Bladder microvascular endothelial cell (primary cell): ENCODE measurements around the gene TNP1. TPM values are rescaled to one million over a fixed set of nuclear protein-coding genes. Genes with fewer than 3 reads are reported as not detected.

Experiments used
- total RNA-seq: library from RNA; depleted of rRNA; stranded (reverse); fragments of >200 nt; gene quantifications from 2 replicates; pipeline ENCODE4 v1.2.3, GENCODE V29; 2014

TNP1 gene, protein sequence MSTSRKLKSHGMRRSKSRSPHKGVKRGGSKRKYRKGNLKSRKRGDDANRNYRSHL
- not detected in 2 replicates for total RNA-seq

DNA sequence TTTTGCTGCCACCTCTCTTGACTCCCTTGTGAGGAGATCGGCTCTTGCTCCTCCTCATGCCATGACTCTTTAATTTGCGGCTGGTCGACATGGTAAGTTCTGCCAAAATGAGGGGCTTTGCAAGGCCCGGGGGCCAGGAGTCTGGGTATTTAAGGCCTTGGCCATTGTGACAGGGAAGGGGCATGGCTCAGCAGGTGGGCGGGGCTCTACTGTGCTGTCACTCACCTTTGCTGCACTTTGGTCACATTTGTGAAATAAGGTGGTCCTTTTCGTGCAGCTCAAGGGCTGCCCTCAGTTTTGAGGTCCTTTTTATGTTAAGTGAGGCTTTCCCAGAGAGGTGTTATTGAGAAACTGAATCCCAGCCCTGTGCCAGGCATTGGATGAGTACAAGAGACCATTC lies at the start of gene TNP1:
TSS of gene TNP1 (minus strand) at position 121 of the 400 bp plus-strand sequence. CDS start at position 91, 30 bp downstream.

Other genes with a start within 250 kb of the TNP1 start
- gene IGFBP2, start 226.6 kb downstream of the TNP1 start, total RNA-seq = 153 and 203 TPM in 2 replicates
- 0.32 and 0.82 TPM in 2 replicates for gene IGFBP5, start 164.5 kb downstream of the TNP1 start, total RNA-seq